ENCODE data around the gene FRMD8. TPM values are rescaled to one million over a fixed set of nuclear protein-coding genes. Genes with fewer than 3 reads are reported as not detected.

The FRMD8 gene
- total and polyA plus RNA-seq, 2 experiments from 2014 or later, result 7.0 to 35.4 TPM

DNA sequence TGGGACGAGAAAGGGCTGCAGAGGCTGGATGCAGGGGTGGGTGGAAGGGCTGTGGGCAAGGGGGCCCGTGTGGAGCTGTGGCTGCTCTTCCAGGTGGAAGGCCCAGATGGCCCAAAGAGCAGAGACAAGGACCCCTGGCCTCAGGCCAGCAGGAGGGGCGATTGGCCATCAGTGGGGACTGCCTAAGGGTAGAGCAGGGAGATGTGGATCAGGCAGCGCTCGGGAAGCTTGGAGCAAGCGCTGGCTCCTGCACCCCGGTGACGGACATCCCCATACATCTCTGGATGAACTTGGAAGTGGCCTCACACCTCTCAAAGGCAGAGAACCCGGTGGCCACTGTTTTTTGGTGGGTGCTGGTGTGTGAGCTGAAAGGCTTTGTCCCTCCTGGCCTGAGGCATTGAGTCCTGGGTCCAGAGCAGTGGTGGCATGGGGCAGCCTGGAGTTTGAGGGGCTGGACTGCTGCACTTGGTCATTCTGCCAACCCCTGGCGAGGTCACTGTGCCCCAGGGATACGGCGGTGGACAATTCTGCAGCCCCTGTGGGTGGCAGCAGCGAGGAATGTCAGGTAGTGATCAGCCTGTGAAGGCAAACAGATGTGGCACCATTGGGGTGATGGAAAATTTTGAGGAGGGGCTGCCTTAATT is 5.9 kb downstream of the FRMD8 start (continued):
- no peak for TF ChIP-seq EZH2 (IDR thresholded peaks at IDR 0.05; ENCODE audit: low read depth, unreplicated experiment)
- no peak for TF ChIP-seq EZH2phosphoT487 (IDR thresholded peaks at IDR 0.05; ENCODE audit: unreplicated experiment)
- TF ChIP-seq STAT1 (IDR thresholded peaks at IDR 0.05; ENCODE audit: unreplicated experiment), result no peak
- TF ChIP-seq JUNB (IDR thresholded peaks at IDR 0.05; ENCODE audit: unreplicated experiment), result no peak
- TF ChIP-seq REST (IDR thresholded peaks at IDR 0.05; ENCODE audit: unreplicated experiment), result no peak

- Histone ChIP-seq H3F3A (replicated peaks; ENCODE audit: low read depth) (no peaks in the 10 kb centered on the region), H4K20me1 (replicated peaks; ENCODE audit: insufficient read depth) (no peaks in the 10 kb centered on the region)
- TF ChIP-seq POLR2AphosphoS5 (IDR thresholded peaks at IDR 0.05; ENCODE audit: low read depth) (no peak), NANOG (IDR thresholded peaks at IDR 0.05; ENCODE audit: borderline replicate concordance) (no peak), EZH2phosphoT487 (IDR thresholded peaks at IDR 0.05; ENCODE audit: unreplicated experiment) (no peak), STAT1 (IDR thresholded peaks at IDR 0.05; ENCODE audit: unreplicated experiment) (no peak), ZNF331 (CRISPR knock-in tag; IDR thresholded peaks at IDR 0.05; ENCODE audit: low read depth) (no peak), CTCF (conservative IDR thresholded peaks at IDR 0.05; ENCODE audit: low read depth in 2 of 2) (no peak), ZNF114 (CRISPR knock-in tag; IDR thresholded peaks at IDR 0.05) (no peak), CREB1 (CRISPR knock-in tag; IDR thresholded peaks at IDR 0.05; ENCODE audit: low read depth) (no peak)
- TF ChIP-seq, protein P1, sequence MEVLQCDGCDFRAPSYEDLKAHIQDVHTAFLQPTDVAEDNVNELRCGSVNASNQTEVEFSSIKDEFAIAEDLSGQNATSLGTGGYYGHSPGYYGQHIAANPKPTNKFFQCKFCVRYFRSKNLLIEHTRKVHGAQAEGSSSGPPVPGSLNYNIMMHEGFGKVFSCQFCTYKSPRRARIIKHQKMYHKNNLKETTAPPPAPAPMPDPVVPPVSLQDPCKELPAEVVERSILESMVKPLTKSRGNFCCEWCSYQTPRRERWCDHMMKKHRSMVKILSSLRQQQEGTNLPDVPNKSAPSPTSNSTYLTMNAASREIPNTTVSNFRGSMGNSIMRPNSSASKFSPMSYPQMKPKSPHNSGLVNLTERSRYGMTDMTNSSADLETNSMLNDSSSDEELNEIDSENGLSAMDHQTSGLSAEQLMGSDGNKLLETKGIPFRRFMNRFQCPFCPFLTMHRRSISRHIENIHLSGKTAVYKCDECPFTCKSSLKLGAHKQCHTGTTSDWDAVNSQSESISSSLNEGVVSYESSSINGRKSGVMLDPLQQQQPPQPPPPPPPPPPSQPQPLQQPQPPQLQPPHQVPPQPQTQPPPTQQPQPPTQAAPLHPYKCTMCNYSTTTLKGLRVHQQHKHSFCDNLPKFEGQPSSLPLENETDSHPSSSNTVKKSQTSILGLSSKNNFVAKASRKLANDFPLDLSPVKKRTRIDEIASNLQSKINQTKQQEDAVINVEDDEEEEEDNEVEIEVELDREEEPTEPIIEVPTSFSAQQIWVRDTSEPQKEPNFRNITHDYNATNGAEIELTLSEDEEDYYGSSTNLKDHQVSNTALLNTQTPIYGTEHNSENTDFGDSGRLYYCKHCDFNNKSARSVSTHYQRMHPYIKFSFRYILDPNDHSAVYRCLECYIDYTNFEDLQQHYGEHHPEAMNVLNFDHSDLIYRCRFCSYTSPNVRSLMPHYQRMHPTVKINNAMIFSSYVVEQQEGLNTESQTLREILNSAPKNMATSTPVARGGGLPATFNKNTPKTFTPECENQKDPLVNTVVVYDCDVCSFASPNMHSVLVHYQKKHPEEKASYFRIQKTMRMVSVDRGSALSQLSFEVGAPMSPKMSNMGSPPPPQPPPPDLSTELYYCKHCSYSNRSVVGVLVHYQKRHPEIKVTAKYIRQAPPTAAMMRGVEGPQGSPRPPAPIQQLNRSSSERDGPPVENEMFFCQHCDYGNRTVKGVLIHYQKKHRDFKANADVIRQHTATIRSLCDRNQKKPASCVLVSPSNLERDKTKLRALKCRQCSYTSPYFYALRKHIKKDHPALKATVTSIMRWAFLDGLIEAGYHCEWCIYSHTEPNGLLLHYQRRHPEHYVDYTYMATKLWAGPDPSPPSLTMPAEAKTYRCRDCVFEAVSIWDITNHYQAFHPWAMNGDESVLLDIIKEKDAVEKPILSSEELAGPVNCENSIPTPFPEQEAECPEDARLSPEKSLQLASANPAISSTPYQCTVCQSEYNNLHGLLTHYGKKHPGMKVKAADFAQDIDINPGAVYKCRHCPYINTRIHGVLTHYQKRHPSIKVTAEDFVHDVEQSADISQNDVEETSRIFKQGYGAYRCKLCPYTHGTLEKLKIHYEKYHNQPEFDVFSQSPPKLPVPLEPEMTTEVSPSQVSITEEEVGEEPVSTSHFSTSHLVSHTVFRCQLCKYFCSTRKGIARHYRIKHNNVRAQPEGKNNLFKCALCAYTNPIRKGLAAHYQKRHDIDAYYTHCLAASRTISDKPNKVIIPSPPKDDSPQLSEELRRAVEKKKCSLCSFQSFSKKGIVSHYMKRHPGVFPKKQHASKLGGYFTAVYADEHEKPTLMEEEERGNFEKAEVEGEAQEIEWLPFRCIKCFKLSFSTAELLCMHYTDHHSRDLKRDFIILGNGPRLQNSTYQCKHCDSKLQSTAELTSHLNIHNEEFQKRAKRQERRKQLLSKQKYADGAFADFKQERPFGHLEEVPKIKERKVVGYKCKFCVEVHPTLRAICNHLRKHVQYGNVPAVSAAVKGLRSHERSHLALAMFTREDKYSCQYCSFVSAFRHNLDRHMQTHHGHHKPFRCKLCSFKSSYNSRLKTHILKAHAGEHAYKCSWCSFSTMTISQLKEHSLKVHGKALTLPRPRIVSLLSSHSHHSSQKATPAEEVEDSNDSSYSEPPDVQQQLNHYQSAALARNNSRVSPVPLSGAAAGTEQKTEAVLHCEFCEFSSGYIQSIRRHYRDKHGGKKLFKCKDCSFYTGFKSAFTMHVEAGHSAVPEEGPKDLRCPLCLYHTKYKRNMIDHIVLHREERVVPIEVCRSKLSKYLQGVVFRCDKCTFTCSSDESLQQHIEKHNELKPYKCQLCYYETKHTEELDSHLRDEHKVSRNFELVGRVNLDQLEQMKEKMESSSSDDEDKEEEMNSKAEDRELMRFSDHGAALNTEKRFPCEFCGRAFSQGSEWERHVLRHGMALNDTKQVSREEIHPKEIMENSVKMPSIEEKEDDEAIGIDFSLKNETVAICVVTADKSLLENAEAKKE (CRISPR knock-in tag; IDR thresholded peaks at IDR 0.05), result no peak
Measured at GRCh38 chr11:65392899-65393298, 6.5 kb downstream of the FRMD8 start.

More at GRCh38 chr11:65392899-65393298, 6.5 kb downstream of the FRMD8 start:
- no peak overlapping the region for H3K4me3 Mint-ChIP-seq
- Histone ChIP-seq H3K4me1 (ENCODE audit: insufficient read depth) (peaks cover 5% of the 10 kb centered on the region; the same call in 1 of the 2 replicates), H2AFZ (no peak overlapping the region), H3K79me2 (replicated peaks; ENCODE audit: insufficient read depth) (no peaks in the 10 kb centered on the region), H3K4me3 (no peak overlapping the region), H3K27me3 (ENCODE audit: insufficient read depth) (no peaks in the 10 kb centered on the region), H3K9me2 (ENCODE audit: insufficient read depth) (no peaks in the 10 kb centered on the region), H3K27ac (ENCODE audit: low read depth) (no peak overlapping the region), H3K4me2 (no peak overlapping the region), H3K36me3 (ENCODE audit: insufficient read depth) (no peaks in the 10 kb centered on the region)
- no peak for DNase-seq (ENCODE audit: low spot score)
- no peak for ATAC-seq
- peaks cover 16% of the 10 kb centered on the region for H3K4me1 Mint-ChIP-seq
- H3K9me3 Mint-ChIP-seq, result no peaks in the 10 kb centered on the region
- no peak overlapping the region for H3K27ac Mint-ChIP-seq
- H3K27me3 Mint-ChIP-seq (ENCODE audit: insufficient read depth, low read depth, poor library complexity), result peaks cover 4% of the 10 kb centered on the region
- H3K36me3 Mint-ChIP-seq (ENCODE audit: low read depth), result peaks cover 4% of the 10 kb centered on the region; the same call in 1 of the 3 replicates
